HG03432 (cell line): ENCODE measurements around the gene ART5.
"Not testable (repeated sequence)": the region's sequence is repeated elsewhere in the genome, so short reads cannot be mapped to it uniquely, and the experiment has no call there.

Experiments
- ATAC-seq: cut with Tn5 transposase; IDR thresholded peaks from one replicate; pipeline ENCODE4 v1.9.1; 2021; ENCODE audit warnings: mild to moderate bottlenecking, moderate library complexity; ENCODE audit not compliant: unreplicated experiment

ART5 gene

GRCh38 chr11:3623121-3623520, 18.7 kb downstream of the ART5 start:
- no peak for ATAC-seq

GRCh38 chr11:3622521-3622920, 19.3 kb downstream of the ART5 start:
- ATAC-seq: no peak

GRCh38 chr11:3617990-3618389, 23.8 kb downstream of the ART5 start:
- ATAC-seq: no peak

- no peak for ATAC-seq
Measured at GRCh38 chr11:3616721-3617460, 24.9 kb downstream of the ART5 start.

GRCh38 chr11:3615998-3616397, 25.8 kb downstream of the ART5 start:
- no peak for ATAC-seq

GRCh38 chr11:3614742-3615171, 27.0 kb downstream of the ART5 start:
- ATAC-seq: peak; percentile 92

GRCh38 chr11:3613998-3614741, 27.6 kb downstream of the ART5 start:
- peak; percentile 25 for ATAC-seq

GRCh38 chr11:3611976-3612678, 29.7 kb downstream of the ART5 start:
- no peak for ATAC-seq

GRCh38 chr11:3610846-3611245, 30.9 kb downstream of the ART5 start:
- ATAC-seq: no peak

- no peak for ATAC-seq
Measured at GRCh38 chr11:3609416-3610265, 32.2 kb downstream of the ART5 start.

GRCh38 chr11:3605771-3606203, 36.0 kb downstream of the ART5 start:
- no peak for ATAC-seq

- no peak for ATAC-seq
Measured at GRCh38 chr11:3605283-3605662, 36.5 kb downstream of the ART5 start.

GRCh38 chr11:3604167-3604566, 37.6 kb downstream of the ART5 start:
- ATAC-seq: no peak

GRCh38 chr11:3600201-3600600, 41.6 kb downstream of the ART5 start:
- not testable (repeated sequence) for ATAC-seq

- ATAC-seq: not testable (repeated sequence)
Measured at GRCh38 chr11:3597743-3598142, 44.0 kb downstream of the ART5 start.

- ATAC-seq: not testable (repeated sequence)
Measured at GRCh38 chr11:3591326-3591725, 50.5 kb downstream of the ART5 start.

- not testable (repeated sequence) for ATAC-seq
Measured at GRCh38 chr11:3590193-3590592, 51.6 kb downstream of the ART5 start.

GRCh38 chr11:3588776-3589175, 53.0 kb downstream of the ART5 start:
- ATAC-seq: not testable (repeated sequence)
